Hepatocyte (in vitro differentiated cells): ENCODE data around the gene DPEP2NB. TPM values are rescaled to one million over a fixed set of nuclear protein-coding genes. Genes with fewer than 3 reads are reported as not detected.

Experiments used
- DNase-seq: peaks from one replicate; pipeline ENCODE4 v3.0.0-alpha.2; 2016; ENCODE audit warnings: low spot score
- H2AFZ ChIP-seq: fragments of 200-600 bp; sonication (generic); 2 replicates; pipeline ENCODE4 v1.6.0; 2016; ENCODE audit warnings: antibody characterized with exemption, mild to moderate bottlenecking
- H3K27ac ChIP-seq: fragments of 200-600 bp; sonication (generic); 2 replicates; pipeline ENCODE4 v1.5.1; 2016; ENCODE audit warnings: mild to moderate bottlenecking
- H3K27me3 ChIP-seq: fragments of 200-600 bp; sonication (generic); 2 replicates; pipeline ENCODE4 v1.6.1; 2016
- H3K36me3 ChIP-seq: fragments of 200-600 bp; sonication (generic); replicated peaks from 2 replicates; pipeline ENCODE4 v1.5.1; 2016; ENCODE audit warnings: low read depth; ENCODE audit not compliant: insufficient read depth
- H3K4me1 ChIP-seq: fragments of 200-600 bp; sonication (generic); 2 replicates; pipeline ENCODE4 v1.5.1; 2016; ENCODE audit warnings: mild to moderate bottlenecking, moderate library complexity; ENCODE audit not compliant: insufficient read depth
- H3K4me2 ChIP-seq: fragments of 200-600 bp; sonication (generic); 2 replicates; pipeline ENCODE4 v1.6.0; 2016
- H3K4me3 ChIP-seq: fragments of 200-600 bp; sonication (generic); 2 replicates; pipeline ENCODE4 v1.5.1; 2016; ENCODE audit warnings: mild to moderate bottlenecking
- H3K79me2 ChIP-seq: fragments of 200-600 bp; sonication (generic); 2 replicates; pipeline ENCODE4 v1.6.0; 2017; ENCODE audit warnings: mild to moderate bottlenecking
- H3K9me2 ChIP-seq: fragments of 200-600 bp; sonication (generic); replicated peaks from 2 replicates; pipeline ENCODE4 v1.6.0; 2017; ENCODE audit warnings: mild to moderate bottlenecking; ENCODE audit not compliant: insufficient read depth
- H3K9me3 ChIP-seq: fragments of 200-600 bp; sonication (generic); 2 replicates; pipeline ENCODE4 v1.5.1; 2016; ENCODE audit warnings: low read depth, mild to moderate bottlenecking
- H4K20me1 ChIP-seq: fragments of 200-600 bp; sonication (generic); 2 replicates; pipeline ENCODE4 v1.6.0; 2016; ENCODE audit warnings: mild to moderate bottlenecking; ENCODE audit not compliant: insufficient read depth, poor library complexity, severe bottlenecking
- EZH2 ChIP-seq: fragments of 200-600 bp; sonication (generic); IDR thresholded peaks from 2 replicates; pipeline ENCODE4 v1.6.1; 2016; ENCODE audit warnings: antibody characterized with exemption, mild to moderate bottlenecking, borderline replicate concordance
- EZH2phosphoT487 ChIP-seq: fragments of 200-600 bp; sonication (generic); IDR thresholded peaks from one replicate; pipeline ENCODE4 v1.6.1; 2018; ENCODE audit warnings: antibody characterized with exemption, mild to moderate bottlenecking, low read depth, moderate library complexity; ENCODE audit not compliant: unreplicated experiment, severe bottlenecking
- WGBS: methylation state at CpG from one replicate; pipeline ENCODE4 v1.1.6; 2016; ENCODE audit warnings: low lambda C conversion rate; ENCODE audit errors: missing lambda C conversion rate; 5-methylcytosine and 5-hydroxymethylcytosine counted together
- polyA plus RNA-seq: library from polyadenylated mRNA; unstranded; fragments of >200 nt; fragmentation: Nextera tagmentation; extraction: Ambion mirVana; gene quantifications from 2 replicates; pipeline ENCODE4 v1.2.1, GENCODE V29; 2016
- total RNA-seq: library from RNA; depleted of rRNA; stranded (reverse); fragments of >200 nt; gene quantifications from 2 replicates; pipeline ENCODE4 v1.2.3, GENCODE V29; 2014
- TF ChIP-seq, protein P1 (sequence below): fragments of 200-600 bp; sonication (generic); IDR thresholded peaks from 2 replicates; pipeline ENCODE4 v1.5.1; 2016; ENCODE audit warnings: antibody characterized with exemption, mild to moderate bottlenecking; ENCODE audit not compliant: poor library complexity

Gene DPEP2NB
- total and polyA plus RNA-seq, 2 experiments from 2014 or later: not detected

DNA sequence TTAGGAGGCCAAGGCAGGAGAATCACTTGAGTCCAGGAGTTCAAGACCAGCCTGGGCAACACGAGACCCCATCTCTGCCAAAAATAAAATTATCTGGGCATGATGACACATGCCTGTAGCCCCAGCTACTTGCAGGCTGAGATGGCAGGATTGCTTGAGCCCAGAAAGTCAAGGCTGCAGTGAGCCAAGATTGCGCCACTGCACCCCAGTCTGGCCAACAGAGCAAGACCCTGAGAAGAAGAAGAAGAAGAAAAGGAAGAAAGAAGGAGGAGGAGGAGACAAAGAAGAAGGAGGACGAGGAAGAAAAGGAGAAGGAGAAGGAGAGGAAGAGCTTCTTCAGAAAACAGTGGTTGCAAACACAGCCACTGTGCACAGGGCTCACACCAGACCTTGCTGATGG lies 27.0 kb downstream of the DPEP2NB start:
- no peaks in the 10 kb centered on the region for H3K36me3 ChIP-seq
- no peak overlapping the region for H3K4me3 ChIP-seq
- H3K27me3 ChIP-seq: no peaks in the 10 kb centered on the region
- peaks cover 4% of the 10 kb centered on the region for H3K4me1 ChIP-seq
- no peak for TF ChIP-seq EZH2
- TF ChIP-seq, protein P1, sequence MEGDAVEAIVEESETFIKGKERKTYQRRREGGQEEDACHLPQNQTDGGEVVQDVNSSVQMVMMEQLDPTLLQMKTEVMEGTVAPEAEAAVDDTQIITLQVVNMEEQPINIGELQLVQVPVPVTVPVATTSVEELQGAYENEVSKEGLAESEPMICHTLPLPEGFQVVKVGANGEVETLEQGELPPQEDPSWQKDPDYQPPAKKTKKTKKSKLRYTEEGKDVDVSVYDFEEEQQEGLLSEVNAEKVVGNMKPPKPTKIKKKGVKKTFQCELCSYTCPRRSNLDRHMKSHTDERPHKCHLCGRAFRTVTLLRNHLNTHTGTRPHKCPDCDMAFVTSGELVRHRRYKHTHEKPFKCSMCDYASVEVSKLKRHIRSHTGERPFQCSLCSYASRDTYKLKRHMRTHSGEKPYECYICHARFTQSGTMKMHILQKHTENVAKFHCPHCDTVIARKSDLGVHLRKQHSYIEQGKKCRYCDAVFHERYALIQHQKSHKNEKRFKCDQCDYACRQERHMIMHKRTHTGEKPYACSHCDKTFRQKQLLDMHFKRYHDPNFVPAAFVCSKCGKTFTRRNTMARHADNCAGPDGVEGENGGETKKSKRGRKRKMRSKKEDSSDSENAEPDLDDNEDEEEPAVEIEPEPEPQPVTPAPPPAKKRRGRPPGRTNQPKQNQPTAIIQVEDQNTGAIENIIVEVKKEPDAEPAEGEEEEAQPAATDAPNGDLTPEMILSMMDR: no peak
- H3K79me2 ChIP-seq: no peaks in the 10 kb centered on the region
- H3K27ac ChIP-seq: no peak overlapping the region
- H3K4me2 ChIP-seq: no peak overlapping the region
- no peaks in the 10 kb centered on the region for H3K9me2 ChIP-seq
- no peaks in the 10 kb centered on the region for H4K20me1 ChIP-seq
- DNase-seq: no peak
- H3K9me3 ChIP-seq: no peaks in the 10 kb centered on the region
- 97% methylated on average over 3 of the region's 3 CpGs for WGBS
- no peak overlapping the region for H2AFZ ChIP-seq

DNA sequence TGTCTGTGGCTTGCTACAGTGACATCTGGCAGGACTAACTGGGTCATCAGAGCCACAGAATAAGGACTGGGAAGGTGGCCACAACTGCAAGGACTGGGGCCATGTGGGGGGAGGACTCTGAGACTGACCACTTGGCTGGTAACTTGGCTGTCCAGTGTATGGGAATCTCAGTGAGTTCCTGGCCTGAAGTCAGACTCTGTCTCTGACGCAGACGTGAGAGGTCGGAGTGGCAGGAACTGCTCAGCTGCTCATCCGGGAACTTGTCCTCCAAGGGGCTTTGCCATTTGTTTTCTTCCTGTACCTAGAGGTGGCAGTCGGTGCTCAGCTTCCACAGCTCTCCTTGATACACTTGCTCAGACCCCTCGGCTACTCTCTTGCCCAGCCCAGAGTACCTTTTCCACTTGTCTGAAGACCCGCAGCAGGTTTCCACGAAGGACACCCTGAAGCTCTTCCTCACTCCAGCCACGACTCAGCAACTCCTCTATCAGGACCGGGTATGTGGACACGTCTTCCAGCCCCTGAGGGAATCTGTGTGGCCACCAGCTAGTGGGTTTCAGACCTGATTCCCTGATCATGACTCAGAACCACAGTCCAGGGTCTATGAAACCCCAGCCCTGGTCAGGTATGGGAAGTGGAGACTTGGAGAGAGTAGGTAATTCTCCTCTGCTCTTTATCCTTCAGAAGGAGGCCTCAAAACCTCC lies 28.1 kb downstream of the DPEP2NB start:
- no peak for DNase-seq
- H3K36me3 ChIP-seq: no peaks in the 10 kb centered on the region
- H3K4me1 ChIP-seq: no peaks in the 10 kb centered on the region
- H3K9me2 ChIP-seq: no peaks in the 10 kb centered on the region
- no peaks in the 10 kb centered on the region for H3K9me3 ChIP-seq
- no peak overlapping the region for H3K4me2 ChIP-seq
- no peak overlapping the region for H2AFZ ChIP-seq
- no peak overlapping the region for H3K4me3 ChIP-seq
- H3K27ac ChIP-seq: no peak overlapping the region
- TF ChIP-seq EZH2phosphoT487: no peak
- TF ChIP-seq, protein P1: no peak
- no peak for TF ChIP-seq EZH2
- WGBS: 88% methylated on average over 11 of the region's 11 CpGs
- H3K27me3 ChIP-seq: no peaks in the 10 kb centered on the region
- H3K79me2 ChIP-seq: no peaks in the 10 kb centered on the region
- H4K20me1 ChIP-seq: no peaks in the 10 kb centered on the region

DNA sequence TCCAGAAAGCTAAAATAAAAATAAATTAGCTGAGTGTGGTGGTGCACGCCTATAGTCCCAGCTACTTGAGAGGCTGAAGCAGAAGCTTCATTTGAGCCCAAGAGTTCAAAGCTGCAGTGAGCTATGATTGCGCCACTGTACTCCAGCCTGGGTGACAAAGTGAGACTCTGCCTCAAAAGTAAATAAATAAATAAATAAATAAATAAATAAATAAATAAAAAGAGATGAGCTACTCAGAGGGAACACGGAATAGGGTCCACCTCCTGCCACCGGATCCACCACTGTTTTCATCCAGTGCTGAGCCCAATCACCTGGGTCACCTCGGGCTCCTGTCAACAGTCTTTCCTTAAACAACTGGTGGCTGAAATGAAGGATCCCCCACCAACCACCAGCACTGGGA lies 28.8 kb downstream of the DPEP2NB start:
- H3K27me3 ChIP-seq: no peaks in the 10 kb centered on the region
- no peak overlapping the region for H3K4me3 ChIP-seq
- H3K36me3 ChIP-seq: no peaks in the 10 kb centered on the region
- no peak overlapping the region for H2AFZ ChIP-seq
- 91% methylated on average over 5 of the region's 5 CpGs for WGBS
- no peaks in the 10 kb centered on the region for H4K20me1 ChIP-seq
- H3K4me2 ChIP-seq: no peak overlapping the region
- H3K9me3 ChIP-seq: no peaks in the 10 kb centered on the region
- H3K79me2 ChIP-seq: no peaks in the 10 kb centered on the region
- DNase-seq: no peak
- H3K9me2 ChIP-seq: no peaks in the 10 kb centered on the region
- TF ChIP-seq EZH2 (no peak), EZH2phosphoT487 (no peak)
- TF ChIP-seq, protein P1: no peak
- no peak overlapping the region for H3K27ac ChIP-seq
- no peaks in the 10 kb centered on the region for H3K4me1 ChIP-seq
